ENCODE data around the gene SIM2.
"Not testable (repeated sequence)": the region's sequence is repeated elsewhere in the genome, so short reads cannot be mapped to it uniquely, and the experiment has no call there.

SIM2 gene

GRCh38 chr21:36698981-36699545 is at the start of gene SIM2:
TSS of gene SIM2 (plus strand) at chr21:36699115. CDS start at chr21:36699747, 632 bp downstream.
- DNase-seq (ENCODE audit: low read depth in 3 of 3) = no peak

DNA sequence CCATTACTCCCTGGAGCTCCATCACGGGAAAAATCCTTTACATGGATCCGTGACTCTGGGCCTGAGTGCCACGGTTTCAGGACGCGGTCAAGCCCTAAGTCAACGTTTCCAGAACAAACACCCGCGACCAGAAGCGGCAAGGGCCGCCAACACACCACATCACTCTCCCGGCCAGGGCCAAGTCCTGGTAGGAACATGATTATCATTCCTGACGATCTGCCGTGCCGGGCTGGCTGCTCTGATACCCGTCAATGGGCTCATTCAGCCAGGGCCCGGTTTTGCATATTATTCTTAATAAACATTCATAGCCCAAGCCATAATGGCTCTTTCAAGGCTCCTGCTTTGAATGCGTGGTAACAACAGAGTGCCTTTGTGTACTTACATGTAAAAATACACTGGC is 44.6 kb upstream of the SIM2 start:
- no peak for DNase-seq (ENCODE audit: low read depth in 3 of 3)

- no peak for DNase-seq (ENCODE audit: low read depth in 3 of 3)
These were observed 44.1 kb upstream of the SIM2 start for GRCh38 chr21:36654796-36655325.

GRCh38 chr21:36656138-36656537 is 42.8 kb upstream of the SIM2 start:
- DNase-seq (ENCODE audit: low read depth in 3 of 3) = no peak

- DNase-seq (ENCODE audit: low read depth in 3 of 3) = not testable (repeated sequence)
These were observed 41.6 kb upstream of the SIM2 start for GRCh38 chr21:36657290-36657689.

GRCh38 chr21:36657999-36658398 is 40.9 kb upstream of the SIM2 start:
- DNase-seq (ENCODE audit: low read depth in 3 of 3) = no peak

GRCh38 chr21:36658926-36659325 is 40.0 kb upstream of the SIM2 start:
- no peak for DNase-seq (ENCODE audit: low read depth in 3 of 3)

GRCh38 chr21:36661511-36662309 is 37.2 kb upstream of the SIM2 start:
- DNase-seq (ENCODE audit: low read depth in 3 of 3) = no peak

DNA sequence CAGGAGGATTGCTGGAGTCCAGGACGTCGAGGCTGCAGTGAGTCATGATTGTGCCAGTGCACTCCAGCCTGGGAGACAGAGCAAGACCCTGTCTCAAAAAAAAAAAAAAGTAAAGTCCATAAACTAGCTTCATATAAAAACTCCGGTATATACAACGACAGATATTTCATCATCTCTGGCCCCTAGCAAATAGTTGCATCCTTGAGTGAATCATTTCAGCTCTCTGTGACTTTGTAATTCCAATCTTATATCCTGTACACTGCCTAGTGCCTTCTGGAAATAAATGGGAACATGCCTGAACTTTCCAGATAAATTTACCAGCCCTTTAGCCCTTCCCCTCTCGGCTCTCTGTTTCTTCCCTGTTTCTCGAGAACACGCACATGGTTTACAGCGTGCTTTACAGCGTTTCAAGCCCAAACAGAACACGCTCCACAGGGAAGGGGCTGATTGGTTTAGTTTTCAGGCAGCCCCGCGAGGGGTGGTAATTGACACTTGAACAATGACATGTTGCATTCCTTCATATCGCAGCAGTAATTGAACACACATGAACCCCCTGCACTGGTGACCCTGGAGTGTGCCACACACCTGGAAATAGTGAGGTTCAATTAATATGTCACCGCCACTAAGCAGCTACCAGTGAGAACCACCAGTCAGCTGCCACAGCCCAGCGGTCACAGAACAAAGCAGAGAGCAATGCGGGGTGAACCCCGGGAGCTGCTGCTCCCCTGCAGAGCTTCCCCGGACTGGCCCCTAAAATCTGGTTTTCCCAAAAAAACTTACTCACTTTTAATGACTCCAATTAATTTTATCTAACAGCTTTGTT is 35.7 kb upstream of the SIM2 start:
- DNase-seq (ENCODE audit: low read depth in 3 of 3) = no peak

DNA sequence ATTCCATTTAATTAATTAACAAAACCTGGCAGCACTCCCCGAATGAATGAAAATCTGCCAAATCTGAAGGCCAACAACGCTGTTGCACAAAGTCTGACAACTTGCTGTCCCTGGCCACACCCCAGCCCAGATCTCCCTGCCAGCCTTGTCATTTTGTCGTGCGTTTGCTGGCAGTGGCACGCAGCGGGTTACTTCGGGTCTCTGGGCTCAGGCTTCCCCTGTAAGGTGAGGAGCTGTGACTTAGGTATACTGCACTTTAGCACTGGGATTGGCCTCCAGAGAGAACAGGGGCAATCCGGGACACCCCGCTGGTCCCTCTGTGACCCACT is 34.3 kb upstream of the SIM2 start:
- no peak for DNase-seq (ENCODE audit: low read depth in 3 of 3)

GRCh38 chr21:36665806-36666205 is 33.1 kb upstream of the SIM2 start:
- no peak for DNase-seq (ENCODE audit: low read depth in 3 of 3)

DNA sequence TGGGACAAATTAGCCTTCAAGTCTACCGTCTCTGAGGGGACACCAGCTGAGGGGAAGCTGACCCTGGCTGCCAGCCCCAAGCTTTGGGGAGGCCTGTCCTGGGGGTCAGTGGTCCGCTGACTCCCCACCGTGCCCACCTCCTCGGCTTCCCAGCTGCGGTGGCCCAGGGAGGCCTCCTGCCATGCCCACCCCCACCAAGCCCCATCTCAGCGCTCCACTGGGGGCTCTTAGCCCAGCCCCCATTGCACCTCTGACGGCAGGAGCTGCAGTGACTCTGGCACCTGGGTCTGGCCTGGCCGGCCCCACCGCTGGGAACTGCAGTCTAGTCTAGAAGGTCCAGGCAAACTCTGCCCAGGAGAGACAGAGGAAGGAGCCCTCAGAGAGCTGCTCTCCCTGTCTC is 30.2 kb upstream of the SIM2 start:
- DNase-seq (ENCODE audit: low read depth in 3 of 3) = no peak

GRCh38 chr21:36671836-36672235 is 27.1 kb upstream of the SIM2 start:
- no peak for DNase-seq (ENCODE audit: low read depth in 3 of 3)

DNA sequence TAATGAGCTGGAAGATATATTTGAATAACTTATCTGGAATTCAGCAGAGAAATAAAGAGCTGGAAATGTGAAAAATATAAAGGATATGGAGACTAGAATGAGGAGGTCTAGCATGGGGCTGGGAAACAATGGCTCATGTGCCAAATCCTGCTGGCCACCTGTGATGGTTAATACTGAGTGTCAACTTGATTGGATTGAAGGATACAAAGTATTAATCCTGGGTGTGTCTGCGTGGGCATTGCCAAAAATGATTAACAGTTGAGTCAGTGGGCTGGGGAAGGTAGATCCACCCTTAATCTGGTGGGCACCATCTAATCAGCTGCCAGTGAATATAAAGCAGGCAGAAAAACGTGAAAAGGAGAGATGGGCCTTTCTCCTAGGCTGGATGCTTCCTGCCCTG is 26.6 kb upstream of the SIM2 start:
- not testable (repeated sequence) for DNase-seq (ENCODE audit: low read depth in 3 of 3)

DNA sequence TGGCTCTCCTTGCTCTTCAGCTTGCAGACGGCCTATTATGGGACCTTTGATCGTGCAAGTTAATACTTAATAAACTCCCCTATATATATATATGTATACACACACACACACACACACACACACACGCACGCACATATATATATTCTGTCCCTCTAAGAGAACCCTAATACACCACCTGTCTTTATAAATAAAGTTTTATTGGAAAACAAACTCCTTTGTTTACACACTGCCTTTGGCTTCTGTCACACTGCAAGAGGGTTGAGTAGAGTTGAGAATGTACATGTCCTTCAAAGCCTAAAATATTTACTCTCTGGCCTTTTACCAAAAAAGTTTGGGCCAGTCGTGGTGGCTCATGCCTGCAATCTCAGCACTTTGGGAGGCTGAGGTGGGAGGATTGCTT is 26.2 kb upstream of the SIM2 start:
- no peak for DNase-seq (ENCODE audit: low read depth in 3 of 3)

DNA sequence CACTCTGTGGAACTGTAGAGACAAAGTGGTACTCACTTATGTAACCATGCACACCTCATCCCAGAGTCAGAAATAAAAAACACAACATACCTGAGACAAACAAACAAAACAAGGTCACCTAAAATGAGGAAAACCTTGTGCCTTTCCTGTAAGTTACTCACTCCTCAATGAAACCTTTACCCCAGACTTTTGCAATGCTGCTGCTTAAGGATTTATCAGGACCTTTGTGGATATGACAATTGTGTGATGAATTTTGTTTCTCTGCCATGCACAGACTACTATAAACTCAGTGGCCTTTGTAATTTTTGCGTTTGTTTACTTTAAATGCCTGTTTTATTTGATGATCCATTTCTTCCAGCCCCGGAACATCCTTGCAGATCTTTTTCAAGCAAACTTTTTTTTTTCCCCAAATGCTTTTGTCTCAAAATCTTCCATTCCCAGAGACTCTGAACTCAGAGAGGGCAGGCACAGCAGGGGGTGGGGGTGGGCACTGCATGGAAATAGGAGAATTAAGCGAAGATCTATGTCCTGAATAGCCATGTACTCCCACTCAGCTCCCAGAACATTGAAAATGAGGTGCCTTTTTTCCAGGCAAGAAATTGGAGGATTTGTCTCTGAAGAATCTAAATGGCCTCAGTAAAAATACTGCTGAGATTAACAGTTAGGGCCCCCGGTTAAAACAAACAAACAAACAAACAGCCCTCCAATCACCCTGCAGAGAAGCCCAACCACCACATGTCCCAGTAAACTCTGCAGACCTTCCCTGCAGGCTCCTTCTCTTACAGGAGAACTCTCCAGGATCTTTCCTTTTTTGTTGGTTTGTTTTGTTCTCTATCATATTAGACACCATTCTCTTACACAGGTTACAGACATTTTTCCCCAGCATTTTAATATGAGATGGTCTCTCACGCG is 22.6 kb upstream of the SIM2 start:
- DNase-seq (ENCODE audit: low read depth in 3 of 3) = no peak

- DNase-seq (ENCODE audit: low read depth in 3 of 3) = no peak
These were observed 21.5 kb upstream of the SIM2 start for GRCh38 chr21:36677443-36677842.

DNA sequence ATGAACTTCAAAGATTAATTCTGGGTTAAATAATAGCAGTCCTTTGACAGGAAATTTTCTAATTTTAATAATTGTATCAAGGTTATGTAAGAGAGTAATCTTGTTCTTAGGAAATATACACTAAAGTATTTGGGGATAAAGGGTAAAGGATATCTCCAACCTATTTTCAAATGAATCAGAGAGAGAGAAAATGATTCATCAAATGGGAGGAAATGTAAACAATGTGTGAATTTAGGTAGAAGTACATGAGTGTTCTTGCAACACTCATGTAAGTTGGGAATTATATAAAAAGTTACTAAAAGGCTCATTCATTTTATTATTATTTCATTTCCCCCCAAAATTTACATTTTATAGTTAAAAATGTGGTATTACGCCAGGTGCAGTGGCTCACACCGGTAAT is 20.4 kb upstream of the SIM2 start:
- DNase-seq (ENCODE audit: low read depth in 3 of 3) = no peak

DNA sequence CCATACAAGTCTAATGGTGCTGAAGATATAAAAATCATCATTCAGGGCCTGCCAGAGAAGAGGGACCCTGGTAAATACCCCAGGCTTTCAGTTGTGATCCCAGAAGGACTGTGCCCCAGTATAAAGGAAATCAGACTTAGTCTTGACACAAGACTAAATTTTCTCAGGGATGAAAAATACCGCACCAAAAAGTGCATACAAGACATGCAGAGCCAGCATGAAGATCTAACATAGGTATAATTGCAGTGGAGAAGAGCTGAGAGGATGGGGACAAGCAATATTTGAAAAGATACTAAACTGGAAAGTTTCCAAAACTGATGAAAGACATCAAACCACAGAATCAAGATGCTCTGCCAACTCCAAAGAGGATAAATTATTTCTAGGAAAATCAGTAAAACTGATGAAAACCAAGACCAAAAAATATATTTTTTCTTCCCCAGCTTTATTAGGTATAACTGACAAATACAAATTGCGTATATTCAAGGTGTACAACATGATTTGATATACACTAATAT is 17.7 kb upstream of the SIM2 start:
- DNase-seq (ENCODE audit: low read depth in 3 of 3) = no peak

DNA sequence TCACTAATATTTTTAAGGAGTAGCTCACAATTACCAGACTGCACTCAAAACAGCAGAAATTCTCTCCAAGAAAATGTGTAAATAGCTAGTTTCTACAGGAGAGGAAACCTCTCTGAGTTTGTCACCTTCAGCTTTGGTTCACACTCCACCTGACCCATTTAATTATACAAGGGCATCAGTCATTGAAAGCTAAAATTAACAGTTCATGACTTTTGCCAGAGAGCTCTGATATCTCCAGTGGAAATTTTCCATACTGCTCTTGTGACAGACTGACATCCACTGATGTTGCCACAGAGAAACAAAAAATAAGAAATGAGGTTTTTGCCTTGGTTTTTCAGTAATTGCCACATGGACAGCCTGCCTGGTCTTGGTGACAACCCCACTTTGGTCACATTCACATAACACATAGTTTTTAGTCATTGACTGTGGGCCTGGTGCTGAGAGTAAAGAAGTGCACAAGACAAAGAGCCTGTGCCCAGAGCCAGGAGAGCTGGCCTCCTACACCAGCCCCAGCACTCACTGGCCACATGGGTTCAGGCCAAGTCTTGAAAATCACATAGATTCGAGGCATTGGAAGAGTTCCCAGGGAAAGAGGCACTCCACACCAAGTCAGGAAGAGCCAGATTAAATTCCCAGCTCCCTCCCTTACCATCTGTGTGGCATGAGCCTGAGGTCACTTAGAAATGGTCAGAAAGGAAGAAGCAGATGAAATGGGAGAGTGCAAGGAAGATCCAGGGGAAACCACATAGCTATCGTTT is 13.8 kb upstream of the SIM2 start:
- DNase-seq (ENCODE audit: low read depth in 3 of 3) = no peak

GRCh38 chr21:36686955-36687354 is 12.0 kb upstream of the SIM2 start:
- DNase-seq (ENCODE audit: low read depth in 3 of 3) = no peak
